NK-92 treated with Interleukin-12 subunit alpha and Interleukin-12 subunit beta, amount 100 ng/mL, for 24 hours (cell line): ENCODE measurements around the gene FAM163B.

Source experiments
- DNase-seq: peaks from one replicate; lab custom pipeline; 2025; lab: John Stamatoyannopoulos, UW

Gene FAM163B

GRCh38 chr9:133543772-133544467, 65.3 kb downstream of the FAM163B start:
- DNase-seq, result no peak

GRCh38 chr9:133542002-133542401, 67.2 kb downstream of the FAM163B start:
- no peak for DNase-seq

DNA sequence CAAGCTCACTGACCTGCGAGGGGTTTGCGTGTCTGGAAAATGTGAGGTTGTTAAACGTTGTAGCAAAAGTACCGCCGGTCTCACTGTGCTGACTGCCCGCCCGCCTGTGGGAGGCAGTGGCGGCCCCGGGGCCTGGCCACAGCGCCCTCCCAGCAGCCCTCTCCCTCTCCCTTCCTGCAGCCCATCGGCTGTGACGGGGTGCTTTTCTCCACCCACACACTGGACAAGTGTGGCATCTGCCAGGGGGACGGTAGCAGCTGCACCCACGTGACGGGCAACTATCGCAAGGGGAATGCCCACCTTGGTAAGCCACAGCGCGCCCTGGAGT, 68.5 kb downstream of the FAM163B start:
- no peak for DNase-seq

GRCh38 chr9:133539991-133540697, 69.0 kb downstream of the FAM163B start:
- no peak for DNase-seq

DNA sequence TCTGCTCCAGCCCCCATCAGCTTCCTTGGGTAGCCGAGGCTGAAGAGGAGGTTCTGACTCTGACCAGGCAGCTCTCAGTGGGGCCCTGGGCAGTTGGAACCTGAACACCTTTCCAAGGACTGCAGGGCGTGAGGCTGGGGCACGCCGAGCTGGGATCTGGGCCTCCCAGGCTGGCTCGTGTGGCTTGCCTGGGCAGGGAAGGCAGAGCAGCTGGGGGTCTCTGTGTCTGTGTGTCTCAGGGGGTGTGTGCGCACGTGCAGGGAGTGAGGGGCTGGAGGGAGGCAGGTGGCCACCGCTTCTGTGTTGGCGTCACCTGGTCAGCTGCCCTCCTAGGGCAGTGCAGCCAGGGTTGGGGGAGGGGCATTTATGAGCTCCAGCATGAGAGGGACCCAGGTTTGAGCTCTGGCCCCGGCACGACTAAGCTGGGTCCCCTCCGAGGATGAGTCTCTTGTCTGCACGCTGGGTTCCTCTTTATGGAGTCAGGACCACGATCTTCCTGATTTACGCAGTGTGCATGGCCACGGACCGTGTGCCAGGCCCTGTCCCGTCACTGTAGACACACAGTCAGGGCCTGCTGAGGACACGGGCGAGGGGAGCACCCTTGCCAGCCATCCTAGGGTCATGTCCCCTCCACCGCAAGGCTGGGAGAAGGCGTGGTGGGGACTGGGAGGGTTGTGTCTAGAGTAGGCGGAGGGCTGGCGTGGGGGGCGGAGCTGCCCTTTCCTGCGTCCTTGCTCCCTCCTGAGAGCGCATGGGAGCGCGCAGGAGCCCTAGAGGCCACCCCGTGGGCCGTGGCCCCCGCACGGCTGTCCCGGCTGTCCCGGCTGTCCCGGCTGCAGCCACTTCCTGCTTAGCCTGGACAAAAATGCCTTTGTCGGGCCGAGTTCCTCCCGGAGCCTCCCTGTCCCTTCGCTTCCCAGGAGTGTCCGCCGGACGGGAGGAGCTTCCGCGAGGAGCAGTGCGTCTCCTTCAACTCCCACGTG, 70.0 kb downstream of the FAM163B start:
- no peak for DNase-seq

GRCh38 chr9:133538176-133538575, 71.0 kb downstream of the FAM163B start:
- DNase-seq, result no peak

DNA sequence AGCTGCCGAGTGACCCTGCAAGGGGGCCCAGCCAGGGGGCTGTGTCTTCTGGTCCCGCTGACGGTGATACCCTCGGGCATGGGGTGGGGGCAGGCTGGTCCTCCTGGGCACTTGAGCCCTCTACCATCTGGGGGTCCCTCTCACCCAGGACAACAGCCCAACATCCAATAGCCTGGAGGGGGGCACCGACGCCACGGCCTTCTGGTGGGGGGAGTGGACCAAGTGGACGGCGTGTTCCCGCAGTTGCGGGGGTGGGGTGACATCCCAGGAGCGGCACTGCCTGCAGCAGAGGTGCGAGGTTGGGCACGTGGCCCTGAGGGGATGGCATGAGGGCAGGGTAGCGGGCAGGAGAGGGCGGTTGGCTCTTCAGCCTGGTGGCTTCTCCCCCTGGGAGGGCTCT, 71.9 kb downstream of the FAM163B start:
- DNase-seq, result no peak

- no peak for DNase-seq
Measured at GRCh38 chr9:133536536-133536935, 72.7 kb downstream of the FAM163B start.

- DNase-seq, result no peak
Measured at GRCh38 chr9:133536080-133536479, 73.1 kb downstream of the FAM163B start.

GRCh38 chr9:133535306-133535877, 73.8 kb downstream of the FAM163B start:
- no peak for DNase-seq

GRCh38 chr9:133534346-133535291, 74.6 kb downstream of the FAM163B start, which contains the start of gene ADAMTSL2:
Gene ADAMTSL2 (plus strand): TSS chr9:133534704. CDS start chr9:133536713, 2,009 bp downstream.
- no peak for DNase-seq

GRCh38 chr9:133533857-133534256, 75.3 kb downstream of the FAM163B start:
- no peak for DNase-seq

GRCh38 chr9:133532937-133533668, 76.1 kb downstream of the FAM163B start:
- peak; percentile 27 for DNase-seq

GRCh38 chr9:133531293-133531692, 77.9 kb downstream of the FAM163B start:
- DNase-seq, result no peak

DNA sequence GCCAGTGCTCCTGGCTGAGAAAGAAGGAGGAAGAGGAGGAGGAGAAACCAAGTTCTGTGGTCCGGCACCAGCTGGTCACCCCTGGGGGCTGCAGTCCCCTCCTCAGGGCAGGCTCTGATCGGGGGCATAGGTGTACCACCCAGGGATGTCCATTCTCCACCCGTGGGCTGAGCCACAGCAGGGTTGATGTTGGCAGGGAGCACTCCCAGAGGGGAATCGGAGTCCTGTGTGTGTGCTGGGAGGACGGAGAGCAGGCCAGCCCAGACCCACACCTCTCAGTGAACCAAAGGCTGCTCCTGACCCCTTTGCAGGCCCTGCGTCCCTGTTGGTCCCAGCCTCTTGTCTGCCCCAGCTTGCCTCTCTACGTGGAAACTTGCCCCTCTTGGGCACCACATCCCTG, 79.3 kb downstream of the FAM163B start:
- DNase-seq, result no peak

DNA sequence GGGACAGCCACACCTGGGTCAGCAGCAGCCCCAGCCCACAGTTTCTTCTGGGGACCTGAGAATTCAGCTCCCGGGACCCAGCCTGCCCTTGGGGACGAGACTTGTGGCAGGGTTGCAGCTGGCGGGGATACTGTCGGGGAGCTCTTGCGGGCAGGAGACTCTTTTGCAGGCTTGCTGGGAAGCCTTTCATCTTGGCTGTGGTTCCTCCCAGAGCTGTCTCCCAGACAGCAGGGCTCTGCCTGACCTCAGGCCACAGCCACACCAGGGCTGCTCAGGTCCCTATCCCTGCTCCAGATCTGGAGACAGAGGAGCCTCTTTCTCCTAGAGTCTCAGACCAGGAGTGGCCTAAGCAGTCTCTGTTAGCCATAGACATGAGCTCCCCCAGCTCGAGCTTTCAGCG, 79.7 kb downstream of the FAM163B start:
- DNase-seq, result no peak

DNA sequence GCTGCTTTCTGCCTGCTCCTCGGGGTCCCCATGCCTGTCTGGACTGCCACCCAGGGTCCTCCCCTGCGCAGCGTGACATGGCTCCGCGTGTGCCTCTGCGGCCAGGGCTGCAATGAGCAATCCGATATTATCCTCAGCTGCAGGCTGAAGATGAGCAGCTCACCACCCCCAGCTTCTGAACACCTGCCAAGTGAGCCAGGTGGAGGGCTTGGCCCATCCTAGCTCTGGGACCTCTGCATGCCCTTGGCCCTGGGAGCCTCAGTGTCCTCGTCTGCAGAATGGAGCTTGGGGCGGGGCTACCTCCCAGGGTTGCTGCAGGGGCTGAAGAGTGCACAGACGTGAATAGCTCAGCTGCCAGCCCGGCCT, 80.3 kb downstream of the FAM163B start:
- DNase-seq, result no peak

DNA sequence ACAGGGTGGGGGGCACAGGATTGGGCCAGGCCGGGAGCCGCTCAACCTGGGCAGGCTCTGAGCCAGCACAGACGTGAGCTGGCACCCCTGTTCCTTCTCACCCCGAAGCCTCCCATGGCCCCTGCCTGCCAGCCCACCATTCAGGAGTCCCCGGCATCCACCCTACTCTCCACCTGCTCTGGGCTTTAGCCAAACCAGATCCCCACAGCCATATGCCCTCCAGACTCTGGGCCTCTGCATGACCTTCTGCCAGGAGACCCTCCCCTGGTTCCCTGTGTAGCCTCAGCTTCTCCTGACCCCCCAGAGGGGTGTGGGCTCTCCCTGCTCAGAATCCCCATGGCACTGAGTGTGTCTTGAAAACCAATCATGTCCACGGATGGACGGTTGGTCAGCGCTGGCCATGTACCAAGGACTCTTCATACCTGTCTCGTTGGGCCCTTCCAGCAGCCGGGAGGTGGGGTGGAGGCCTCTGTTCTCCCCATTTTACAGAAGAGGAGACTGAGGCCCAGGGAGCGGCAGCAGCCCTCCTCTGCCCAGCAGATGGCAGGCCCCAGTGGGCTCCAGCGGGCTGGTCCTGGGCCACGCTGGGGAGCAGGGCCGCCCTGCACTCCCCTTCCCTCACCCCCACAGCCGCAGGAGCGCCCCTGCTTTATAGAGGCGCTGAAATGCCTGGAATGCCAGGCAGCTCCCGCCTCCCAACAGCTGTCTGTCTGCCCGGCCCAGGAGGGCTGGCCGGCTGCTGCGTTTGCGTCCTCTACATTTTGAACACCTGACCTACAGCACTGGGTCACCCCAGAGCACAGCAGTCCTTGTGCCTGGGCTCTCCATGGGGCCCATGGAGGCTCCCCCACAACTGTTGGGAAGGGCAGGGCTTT, 81.0 kb downstream of the FAM163B start:
- DNase-seq, result no peak

DNA sequence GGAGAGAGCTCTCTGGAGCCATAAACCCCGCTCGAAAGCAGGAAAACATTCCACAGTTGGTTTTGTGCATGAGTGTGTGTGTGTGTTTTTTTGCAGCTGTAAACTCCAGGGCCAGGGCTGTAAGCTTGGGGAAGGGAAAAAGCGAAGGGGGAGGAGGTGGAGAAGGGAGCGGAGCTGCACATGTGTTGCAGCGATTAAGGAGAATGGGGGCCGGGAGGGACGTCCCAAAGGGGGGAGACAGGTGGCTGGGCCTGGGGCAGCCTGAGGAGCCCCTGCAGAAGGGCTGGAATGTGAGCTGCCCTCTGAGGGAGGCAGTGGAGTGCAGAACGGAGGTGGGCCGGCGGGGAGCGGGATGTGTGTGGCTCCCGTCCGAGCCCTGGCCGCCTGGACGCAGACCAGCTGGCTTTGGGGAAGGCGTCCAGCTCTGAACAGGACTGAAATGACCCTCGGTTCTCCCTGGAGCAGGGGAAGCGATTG, 81.7 kb downstream of the FAM163B start:
- no peak for DNase-seq
